SK-MEL-5 (cell line): ENCODE data around the gene TMEM184B. TPM values are rescaled to one million over a fixed set of nuclear protein-coding genes. Genes with fewer than 3 reads are reported as not detected.
A peak's percentile ranks its signal among the peaks of the same experiment; 100 is the strongest.

ENCODE experiments used
- DNase-seq: peaks from one replicate; pipeline ENCODE4 v3.0.0-alpha.2; 2016; ENCODE audit warnings: low read depth, low spot score
- in situ Hi-C: cut with HindIII; loops from 2 replicates; pipeline ENCODE4 v1.10.0; 2016; ENCODE audit warnings: low sequenced_read_pairs, high pct_unique_total_duplicates, low pct_unique_long_range_greater_than_20kb
- total RNA-seq: library from RNA; depleted of rRNA; stranded (reverse); fragments of >200 nt; shearing (Covaris generic); gene quantifications from 2 replicates; pipeline ENCODE4 v1.2.3, GENCODE V29; 2014

TMEM184B gene
- total RNA-seq, 1 experiment from 2014 or later = 12.7 TPM

GRCh38 chr22:38204784-38205183 lies 68.0 kb downstream of the TMEM184B start:
- DNase-seq = no peak
- in situ Hi-C loops = no loop called here

GRCh38 chr22:38203855-38204514 lies 68.8 kb downstream of the TMEM184B start:
- DNase-seq = no peak
- in situ Hi-C loops = no loop called here

GRCh38 chr22:38203090-38203810 lies 69.6 kb downstream of the TMEM184B start:
- in situ Hi-C loops = no loop called here
- peak; percentile 40 for DNase-seq

GRCh38 chr22:38202437-38203089 lies 70.2 kb downstream of the TMEM184B start:
- DNase-seq = peak; percentile 78
- in situ Hi-C loops = no loop called here

- DNase-seq = peak; percentile 97
- in situ Hi-C loops = no loop called here
These were observed 70.9 kb downstream of the TMEM184B start, which contains the start of gene MAFF for GRCh38 chr22:38201711-38202436. Gene MAFF, plus strand, starts transcription at chr22:38201994. Its CDS starts 11,860 bp downstream, at chr22:38213854.

GRCh38 chr22:38201371-38201710 lies 71.5 kb downstream of the TMEM184B start:
- DNase-seq = no peak

GRCh38 chr22:38199826-38200559 lies 72.8 kb downstream of the TMEM184B start:
- no peak for DNase-seq
- in situ Hi-C loops = no loop called here

More at GRCh38 chr22:38201371-38201710, 71.5 kb downstream of the TMEM184B start:
- in situ Hi-C loops = no loop called here

- in situ Hi-C loops = no loop called here
- no peak for DNase-seq
These were observed 75.9 kb downstream of the TMEM184B start for GRCh38 chr22:38196791-38197419.

- DNase-seq = no peak
- in situ Hi-C loops = no loop called here
These were observed 79.2 kb downstream of the TMEM184B start for GRCh38 chr22:38193580-38193979.

GRCh38 chr22:38192475-38192863 lies 80.3 kb downstream of the TMEM184B start:
- in situ Hi-C loops = no loop called here
- no peak for DNase-seq

- in situ Hi-C loops = no loop called here
- DNase-seq = no peak
These were observed 80.9 kb downstream of the TMEM184B start for GRCh38 chr22:38191731-38192474.

- no peak for DNase-seq
- in situ Hi-C loops = no loop called here
These were observed 81.8 kb downstream of the TMEM184B start for GRCh38 chr22:38191055-38191454.

GRCh38 chr22:38190581-38190980 lies 82.2 kb downstream of the TMEM184B start:
- in situ Hi-C loops = no loop called here
- no peak for DNase-seq

- in situ Hi-C loops = no loop called here
- DNase-seq = no peak
These were observed 83.7 kb downstream of the TMEM184B start for GRCh38 chr22:38189104-38189503.

GRCh38 chr22:38187413-38188212 lies 85.2 kb downstream of the TMEM184B start:
- DNase-seq = no peak
- in situ Hi-C loops = no loop called here

- in situ Hi-C loops = no loop called here
- DNase-seq = no peak
These were observed 86.4 kb downstream of the TMEM184B start for GRCh38 chr22:38186429-38186828.
